Measurements from ENCODE around the gene RAPGEFL1.
"Not testable (repeated sequence)": the region's sequence is repeated elsewhere in the genome, so short reads cannot be mapped to it uniquely, and the experiment has no call there.

RAPGEFL1 gene

DNA sequence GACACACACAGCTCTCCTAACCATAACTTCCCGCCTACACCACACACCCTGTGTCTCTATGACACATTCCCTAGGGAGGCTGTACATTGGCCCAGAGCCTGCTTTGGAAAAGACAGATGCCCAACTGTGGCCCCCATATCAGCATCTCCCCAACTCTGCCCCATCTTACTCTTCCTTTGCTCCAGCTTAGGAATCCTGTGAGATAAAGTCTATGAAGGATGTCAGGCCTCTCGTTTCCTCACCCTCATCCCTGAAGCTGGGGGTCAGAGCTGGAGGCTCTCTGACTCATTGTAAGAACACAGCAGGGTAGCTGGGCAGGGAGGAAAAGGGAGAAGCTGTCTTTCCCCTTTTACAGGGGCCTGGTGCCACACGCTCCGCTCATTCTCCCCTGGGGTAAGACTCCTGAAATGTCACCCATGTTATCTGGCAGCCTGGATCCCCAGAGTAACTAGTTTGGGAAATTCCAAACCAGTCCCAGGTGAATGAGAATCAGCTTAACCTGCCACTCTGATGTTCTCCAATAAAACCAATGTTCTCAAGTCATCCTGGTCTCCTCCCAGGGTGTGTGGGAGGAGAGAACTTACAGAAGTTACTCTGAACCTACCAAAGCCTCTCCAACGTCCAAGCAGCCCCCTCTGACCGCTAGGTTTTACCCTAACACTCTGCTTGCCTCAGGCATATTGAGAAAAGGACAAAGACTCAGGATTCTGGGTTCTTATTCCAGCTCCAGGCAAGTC is 2.8 kb downstream of the RAPGEFL1 start:
- H3K4me3 ChIP-seq (ENCODE audit: low read length): no peak overlapping the region
- TF ChIP-seq ZNF274 (IDR thresholded peaks at IDR 0.05; ENCODE audit: low read depth, low read length): no peak

GRCh38 chr17:40180694-40181093 is 3.4 kb downstream of the RAPGEFL1 start:
- H3K4me3 ChIP-seq (ENCODE audit: low read length): no peak overlapping the region
- TF ChIP-seq ZNF274 (IDR thresholded peaks at IDR 0.05; ENCODE audit: low read depth, low read length): no peak

DNA sequence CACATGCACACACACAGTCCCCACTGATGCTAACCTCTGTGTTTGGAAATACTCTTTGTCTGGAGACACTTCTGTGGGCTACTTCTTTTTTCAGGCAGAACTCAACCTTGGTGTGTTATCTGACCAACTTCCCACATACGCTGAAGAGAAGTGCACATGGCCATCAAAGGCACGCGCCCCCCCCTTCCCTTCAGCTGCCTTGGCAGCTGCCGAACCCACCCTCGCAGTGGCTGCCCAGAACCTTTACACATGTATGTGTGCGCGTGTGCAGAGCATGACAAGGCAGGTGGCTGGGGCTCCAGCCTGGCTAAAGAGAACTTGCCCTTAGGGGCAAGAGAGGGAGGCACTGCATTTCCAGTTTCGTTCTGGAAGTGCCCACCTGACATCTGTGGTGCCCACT is 3.9 kb downstream of the RAPGEFL1 start:
- no peak for TF ChIP-seq ZNF274 (IDR thresholded peaks at IDR 0.05; ENCODE audit: low read depth, low read length)
- no peak overlapping the region for H3K4me3 ChIP-seq (ENCODE audit: low read length)

DNA sequence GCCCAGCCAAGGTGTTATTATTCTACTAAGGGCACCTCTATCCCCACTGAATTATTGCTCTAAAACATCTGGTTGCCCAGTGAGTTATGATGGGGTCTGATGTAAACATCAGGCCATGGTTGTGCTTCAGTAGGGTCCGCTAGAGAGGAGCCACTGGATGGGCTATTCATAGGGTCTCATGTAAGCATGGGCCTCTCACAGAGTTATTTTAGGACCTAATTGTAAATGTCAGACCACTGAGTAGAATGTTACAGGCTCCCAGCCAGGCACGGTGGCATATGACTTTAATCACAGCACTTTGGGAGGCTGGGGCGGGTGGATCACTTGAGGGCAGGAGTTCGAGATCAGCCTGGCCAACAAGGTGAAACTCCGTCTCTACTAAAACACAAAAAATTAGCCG is 5.3 kb downstream of the RAPGEFL1 start:
- H3K4me3 ChIP-seq (ENCODE audit: low read length): no peak overlapping the region

DNA sequence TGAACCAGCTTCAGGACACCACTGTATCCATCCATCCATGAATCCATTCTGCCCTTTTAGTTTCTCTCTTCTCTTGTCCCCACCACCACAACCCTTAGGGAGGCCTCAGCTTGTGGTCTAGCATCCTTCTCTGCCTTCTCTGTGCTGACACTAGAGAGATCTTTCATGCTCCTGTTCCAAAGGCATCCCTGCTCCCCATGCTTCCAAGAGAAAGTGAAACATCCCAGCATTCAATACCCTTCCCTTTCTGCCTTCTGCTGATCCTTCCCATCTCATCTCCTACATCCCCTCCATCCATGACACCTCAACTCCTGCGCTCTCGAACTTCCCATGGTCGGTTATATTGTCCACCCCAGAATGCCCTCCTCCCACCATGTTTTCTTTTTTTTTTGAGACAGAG is 10.0 kb downstream of the RAPGEFL1 start:
- H3K4me3 ChIP-seq (ENCODE audit: low read length): no peak overlapping the region
- TF ChIP-seq ZNF274 (IDR thresholded peaks at IDR 0.05; ENCODE audit: low read depth, low read length): no peak

More for the DNA sequence above, 5.3 kb downstream of the RAPGEFL1 start:
- no peak for TF ChIP-seq ZNF274 (IDR thresholded peaks at IDR 0.05; ENCODE audit: low read depth, low read length)

DNA sequence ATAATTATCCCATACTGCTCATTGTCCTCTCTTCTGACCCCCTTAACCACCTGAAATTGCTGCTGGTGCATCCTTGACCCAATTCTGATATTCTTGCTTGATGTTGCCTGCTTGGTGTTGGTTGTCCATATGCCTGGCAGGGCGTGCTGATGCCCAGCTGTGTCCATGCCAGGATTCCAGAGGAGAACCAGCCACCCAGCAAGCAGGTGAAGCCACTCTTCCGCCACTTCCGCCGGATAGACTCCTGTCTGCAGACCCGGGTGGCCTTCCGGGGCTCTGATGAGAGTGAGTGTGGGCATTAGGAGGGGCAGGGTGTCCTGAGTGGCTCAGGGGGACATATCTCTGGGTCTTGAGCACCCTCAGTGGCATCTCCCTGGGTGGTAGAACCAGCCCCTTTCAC is 11.4 kb downstream of the RAPGEFL1 start:
- no peak overlapping the region for H3K4me3 ChIP-seq (ENCODE audit: low read length)
- TF ChIP-seq ZNF274 (IDR thresholded peaks at IDR 0.05; ENCODE audit: low read depth, low read length): no peak

DNA sequence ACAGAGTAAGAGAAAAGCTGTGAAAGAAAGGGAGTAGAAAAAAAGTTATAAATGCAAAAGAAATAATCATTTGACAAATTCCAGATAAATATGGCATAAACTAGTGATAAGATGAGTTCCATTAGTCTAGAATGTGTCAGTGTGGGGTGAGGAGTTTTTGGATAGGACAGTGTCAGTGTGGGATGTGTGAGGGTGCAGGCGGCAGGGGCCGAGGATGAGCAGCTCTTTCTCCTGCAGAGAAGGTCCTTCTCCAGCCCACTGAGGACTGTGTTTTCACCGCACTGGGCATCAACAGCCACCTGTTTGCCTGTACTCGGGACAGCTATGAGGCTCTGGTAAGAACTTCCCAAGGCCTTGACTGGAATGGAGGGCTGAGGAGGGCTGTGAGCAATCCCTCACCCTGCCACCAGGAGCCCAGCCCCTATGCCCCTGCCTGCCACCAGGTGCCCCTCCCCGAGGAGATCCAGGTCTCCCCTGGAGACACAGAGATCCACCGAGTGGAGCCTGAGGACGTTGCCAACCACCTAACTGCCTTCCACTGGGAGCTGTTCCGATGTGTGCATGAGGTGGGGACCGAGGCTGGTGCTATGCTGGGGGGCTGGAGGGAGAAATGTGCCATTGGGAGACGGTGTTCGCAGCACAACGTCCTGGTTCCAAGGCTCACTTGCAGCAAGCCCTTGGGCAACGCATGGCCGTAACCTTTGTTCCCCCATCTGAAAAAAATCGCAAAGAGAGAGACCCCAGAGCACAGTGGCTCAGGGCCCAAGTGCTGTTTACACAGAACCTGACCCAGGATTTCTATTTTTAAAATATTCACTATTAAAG is 13.1 kb downstream of the RAPGEFL1 start:
- no peak overlapping the region for H3K4me3 ChIP-seq (ENCODE audit: low read length)
- no peak for TF ChIP-seq ZNF274 (IDR thresholded peaks at IDR 0.05; ENCODE audit: low read depth, low read length)

DNA sequence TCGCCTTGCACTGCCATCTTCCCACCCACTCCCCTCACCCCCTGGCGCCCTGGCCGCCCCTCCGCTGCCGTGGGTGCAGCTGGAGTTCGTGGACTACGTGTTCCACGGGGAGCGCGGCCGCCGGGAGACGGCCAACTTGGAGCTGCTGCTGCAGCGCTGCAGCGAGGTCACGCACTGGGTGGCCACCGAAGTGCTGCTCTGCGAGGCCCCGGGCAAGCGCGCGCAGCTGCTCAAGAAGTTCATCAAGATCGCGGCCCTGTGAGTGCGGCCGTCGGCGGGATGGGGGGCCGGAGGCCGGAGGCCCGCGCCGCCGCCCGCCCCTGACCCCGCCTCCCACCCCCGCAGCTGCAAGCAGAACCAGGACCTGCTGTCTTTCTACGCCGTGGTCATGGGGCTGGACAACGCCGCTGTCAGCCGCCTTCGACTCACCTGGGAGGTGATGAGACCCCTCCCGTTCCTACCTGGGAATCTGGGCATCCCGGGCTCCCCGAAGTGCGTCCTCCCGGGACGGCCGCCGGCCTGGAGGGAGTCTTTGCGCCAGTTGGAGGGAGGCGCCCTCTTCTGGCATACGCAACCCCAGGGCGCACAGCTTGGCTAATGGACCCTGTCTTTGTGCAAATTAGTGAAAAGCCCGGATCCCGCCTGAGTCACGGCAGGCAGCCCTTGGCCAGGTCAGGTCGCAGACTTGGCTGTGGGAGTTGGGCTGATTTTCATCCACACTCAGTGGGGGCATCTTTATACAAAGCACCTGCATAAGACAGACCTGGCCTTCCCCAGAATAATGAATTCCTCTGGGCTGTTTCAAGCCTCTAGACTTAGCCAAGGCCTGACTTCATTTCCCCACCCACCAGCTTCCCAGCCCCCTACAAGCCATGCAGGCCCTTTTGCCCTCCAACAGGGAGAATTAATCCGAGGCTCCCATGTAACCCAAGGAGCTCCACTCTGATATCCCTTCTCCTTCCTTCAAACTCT is 14.3 kb downstream of the RAPGEFL1 start:
- peak overlapping the region; percentile 49; the same call in 1 of the 2 replicates for H3K4me3 ChIP-seq (ENCODE audit: low read length)
- no peak for TF ChIP-seq ZNF274 (IDR thresholded peaks at IDR 0.05; ENCODE audit: low read depth, low read length)

GRCh38 chr17:40192961-40193360 is 15.7 kb downstream of the RAPGEFL1 start:
- no peak overlapping the region for H3K4me3 ChIP-seq (ENCODE audit: low read length)
- no peak for TF ChIP-seq ZNF274 (IDR thresholded peaks at IDR 0.05; ENCODE audit: low read depth, low read length)

DNA sequence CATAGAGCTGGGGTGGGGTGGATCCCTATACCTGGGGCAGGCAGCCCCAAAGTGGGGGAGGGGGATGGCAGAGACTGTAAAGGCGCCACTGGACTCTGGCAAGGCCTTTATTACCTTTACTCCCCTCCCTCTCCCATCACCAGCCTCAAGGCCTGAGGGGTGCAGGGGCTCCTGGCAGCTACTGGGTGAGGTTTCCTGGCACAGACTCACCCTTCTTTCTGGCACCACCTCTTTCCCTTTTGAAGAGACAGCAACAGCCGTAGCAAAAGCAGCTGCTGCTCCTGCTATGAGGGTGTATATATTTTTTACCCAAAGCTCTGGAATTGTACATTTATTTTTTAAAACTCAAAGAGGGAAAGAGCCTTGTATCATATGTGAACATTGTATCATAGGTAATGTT is 17.6 kb downstream of the RAPGEFL1 start:
- H3K4me3 ChIP-seq (ENCODE audit: low read length): no peak overlapping the region
- TF ChIP-seq ZNF274 (IDR thresholded peaks at IDR 0.05; ENCODE audit: low read depth, low read length): no peak

- no peak for TF ChIP-seq ZNF274 (IDR thresholded peaks at IDR 0.05; ENCODE audit: low read depth, low read length)
- no peak overlapping the region for H3K4me3 ChIP-seq (ENCODE audit: low read length)
Observed at GRCh38 chr17:40197550-40197949, 20.3 kb downstream of the RAPGEFL1 start.

GRCh38 chr17:40197965-40198456 is 20.7 kb downstream of the RAPGEFL1 start:
- H3K4me3 ChIP-seq (ENCODE audit: low read length): not testable (repeated sequence)

DNA sequence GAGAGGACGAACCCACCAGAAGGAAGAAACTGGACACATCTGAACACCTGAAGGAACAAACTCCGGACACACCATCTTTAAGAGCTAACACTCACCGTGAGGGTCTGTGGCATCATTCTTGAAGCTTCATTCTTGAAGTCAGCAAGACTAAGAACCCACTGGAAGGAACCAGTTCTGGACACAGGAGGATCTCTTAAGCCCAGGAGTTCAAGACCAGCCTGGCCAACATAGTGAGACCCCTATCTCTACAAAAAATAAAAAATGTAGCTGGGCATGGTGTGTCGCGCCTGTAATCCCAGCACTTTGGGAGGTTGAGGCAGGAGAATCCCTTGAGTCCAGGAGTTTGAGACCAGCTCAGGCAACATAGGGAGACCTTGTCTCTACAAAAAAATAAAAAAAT is 21.3 kb downstream of the RAPGEFL1 start:
- TF ChIP-seq ZNF274 (IDR thresholded peaks at IDR 0.05; ENCODE audit: low read depth, low read length): no peak

DNA sequence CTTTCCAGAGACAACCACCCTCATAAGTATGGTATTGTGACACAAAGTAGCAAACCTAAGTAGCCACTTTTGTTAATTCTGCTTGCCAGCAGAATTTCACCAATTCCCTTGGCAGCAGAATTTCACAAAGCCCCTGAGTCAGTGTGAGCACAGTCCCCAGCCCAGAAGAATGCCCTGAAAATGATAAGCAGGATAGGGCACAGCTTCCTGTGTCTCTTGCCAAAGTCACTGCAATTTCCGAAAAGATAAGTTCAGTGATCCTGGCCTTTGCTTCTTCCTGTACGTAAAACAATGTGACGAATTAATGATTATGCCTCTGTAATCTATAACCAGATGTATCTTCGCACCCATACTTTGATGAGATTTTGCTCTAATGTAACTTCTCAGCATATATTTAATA is 25.9 kb downstream of the RAPGEFL1 start:
- H3K4me3 ChIP-seq (ENCODE audit: low read length): no peak overlapping the region
- TF ChIP-seq ZNF274 (IDR thresholded peaks at IDR 0.05; ENCODE audit: low read depth, low read length): no peak

More for the DNA sequence above, 21.3 kb downstream of the RAPGEFL1 start:
- H3K4me3 ChIP-seq (ENCODE audit: low read length): no peak overlapping the region

GRCh38 chr17:40206193-40206592 is 28.9 kb downstream of the RAPGEFL1 start:
- H3K4me3 ChIP-seq (ENCODE audit: low read length): not testable (repeated sequence)
